Psoas muscle (tissue), 8 donors: ENCODE measurements around the gene IZUMO4. TPM values are rescaled to one million over a fixed set of nuclear protein-coding genes. Genes with fewer than 3 reads are reported as not detected.

Experiments used
- ATAC-seq, 4 donors: fragments of 200-7000 bp; cut with Tn5 transposase; one replicate each; pipeline ENCODE4 v1.9.1; 2020; ENCODE audit warnings: moderate library complexity in 3 of 4, mild to moderate bottlenecking in 2 of 4
- DNase-seq, 2 donors: peaks; one replicate each; pipeline ENCODE4 v3.0.0-alpha.2; 2020
- H3K27ac ChIP-seq: fragments of 200-600 bp; one replicate; pipeline ENCODE4 v1.8.0; 2022
- H3K27me3 ChIP-seq, 3 donors: fragments of 200-600 bp in 1 of 3; one replicate each; pipeline versions ENCODE4 v1.6.1 to v1.8.0; 2013 to 2022; ENCODE audit warnings: low read length in 2 of 3, mild to moderate bottlenecking in 2 of 3, moderate library complexity in 1 of 3; ENCODE audit not compliant: insufficient read depth in 3 of 3
- H3K36me3 ChIP-seq, 2 donors: fragments of 200-600 bp in 1 of 2; one replicate each; pipeline versions ENCODE4 v1.6.1 to v1.8.0; 2013 to 2022; ENCODE audit warnings: low read depth in 1 of 2, mild to moderate bottlenecking in 1 of 2, moderate library complexity in 1 of 2; ENCODE audit not compliant: insufficient read depth in 1 of 2
- H3K4me1 ChIP-seq: fragments of 200-600 bp; one replicate; pipeline ENCODE4 v1.8.0; 2022
- H3K4me3 ChIP-seq: fragments of 200-600 bp; one replicate; pipeline ENCODE4 v1.8.0; 2022; ENCODE audit warnings: mild to moderate bottlenecking
- H3K9me3 ChIP-seq: fragments of 200-600 bp; one replicate; pipeline ENCODE4 v1.8.0; 2022
- WGBS, 3 donors: extraction: QIAGEN DNeasy Blood & Tissue Kit; methylation state at CpG; one replicate each; pipeline versions ENCODE4 v1.1.6 to v1.1.7; 2013; 5-methylcytosine and 5-hydroxymethylcytosine counted together
- intact Hi-C, 2 donors: fragments of 100-400 bp; cut with DNase I; formaldehyde crosslinking; loops; one replicate each; pipeline versions ENCODE4 v1.11.0 to v1.14.2; 2022
- polyA plus RNA-seq, 3 donors: library from polyadenylated mRNA; stranded (reverse); fragments of 200-250 nt; gene quantifications; one replicate each; pipeline ENCODE4 v1.2.3, GENCODE V29; 2013
- total RNA-seq, 4 donors: library from RNA; stranded (reverse); fragmentation: NEBNext Ultra II Directional in 2 of 4; extraction: Animal tissue kit (Norgen Biotek cat#: 25700) in 2 of 4; gene quantifications; one replicate each; pipeline versions ENCODE4 v1.2.1 to v1.2.4, GENCODE V29; 2021 to 2023
- TF ChIP-seq, protein P1 (sequence below): fragments of 200-600 bp; IDR thresholded peaks from one replicate; pipeline ENCODE4 v1.8.0; 2022; ENCODE audit warnings: antibody characterized with exemption
- donor health status: healthy with polysubstance abuse.
- donor health status: DM: no; HTN: no; CAD: no; lungs with moderate emphysema.
- donor health status: Bipolar disorder and iron deficiency.
- donor health status: healthy.
- donor health status: DM: yes; HTN: yes; CAD: no.
- donor health status: DM: no; HTN: no; CAD: no.
- donor health status: DM: no; HTN: no; CAD: no.
- donor health status: DM: yes; HTN: yes; CAD: no.

The IZUMO4 gene
- total and polyA plus RNA-seq, 7 donors = 0.69 to 3.0 (median 1.6) TPM

- Histone ChIP-seq H3K27me3 (no peaks in the 10 kb centered on the region), H3K36me3 (peaks cover 0 to 40% of the 10 kb centered on the region in 2 donors), H3K9me3 (no peaks in the 10 kb centered on the region), H3K27ac (peak overlapping the region; percentile 47), H3K4me3 (peak overlapping the region; percentile 64), H3K4me1 (peaks cover 16% of the 10 kb centered on the region)
- ATAC-seq (no peak), DNase-seq (no peak)
- intact Hi-C loops = no loop called here
- 22 to 25% (median 23%) methylated on average over 25 to 30 of the region's 30 CpGs for WGBS, 3 donors
- TF ChIP-seq, protein P1, sequence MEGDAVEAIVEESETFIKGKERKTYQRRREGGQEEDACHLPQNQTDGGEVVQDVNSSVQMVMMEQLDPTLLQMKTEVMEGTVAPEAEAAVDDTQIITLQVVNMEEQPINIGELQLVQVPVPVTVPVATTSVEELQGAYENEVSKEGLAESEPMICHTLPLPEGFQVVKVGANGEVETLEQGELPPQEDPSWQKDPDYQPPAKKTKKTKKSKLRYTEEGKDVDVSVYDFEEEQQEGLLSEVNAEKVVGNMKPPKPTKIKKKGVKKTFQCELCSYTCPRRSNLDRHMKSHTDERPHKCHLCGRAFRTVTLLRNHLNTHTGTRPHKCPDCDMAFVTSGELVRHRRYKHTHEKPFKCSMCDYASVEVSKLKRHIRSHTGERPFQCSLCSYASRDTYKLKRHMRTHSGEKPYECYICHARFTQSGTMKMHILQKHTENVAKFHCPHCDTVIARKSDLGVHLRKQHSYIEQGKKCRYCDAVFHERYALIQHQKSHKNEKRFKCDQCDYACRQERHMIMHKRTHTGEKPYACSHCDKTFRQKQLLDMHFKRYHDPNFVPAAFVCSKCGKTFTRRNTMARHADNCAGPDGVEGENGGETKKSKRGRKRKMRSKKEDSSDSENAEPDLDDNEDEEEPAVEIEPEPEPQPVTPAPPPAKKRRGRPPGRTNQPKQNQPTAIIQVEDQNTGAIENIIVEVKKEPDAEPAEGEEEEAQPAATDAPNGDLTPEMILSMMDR = no peak
Measured at GRCh38 chr19:2097203-2097885, 629 bp downstream of the IZUMO4 start.

DNA sequence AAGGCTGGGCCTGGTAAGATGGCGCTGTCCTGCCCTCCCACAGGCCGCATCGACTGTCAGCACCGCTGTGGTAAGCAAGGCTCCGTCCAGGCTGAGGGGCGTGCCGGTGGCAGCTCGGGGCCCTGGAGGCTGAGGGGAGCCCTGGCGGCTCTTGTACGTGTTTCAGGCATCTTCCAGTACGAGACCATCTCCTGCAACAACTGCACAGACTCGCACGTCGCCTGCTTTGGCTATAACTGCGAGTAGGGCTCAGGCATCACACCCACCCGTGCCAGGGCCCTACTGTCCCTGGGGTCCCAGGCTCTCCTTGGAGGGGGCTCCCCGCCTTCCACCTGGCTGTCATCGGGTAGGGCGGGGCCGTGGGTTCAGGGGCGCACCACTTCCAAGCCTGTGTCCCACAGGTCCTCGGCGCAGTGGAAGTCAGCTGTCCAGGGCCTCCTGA is 1.2 kb downstream of the IZUMO4 start:
- DNase-seq (no peak), ATAC-seq (no peak)
- TF ChIP-seq, protein P1 = no peak
- Histone ChIP-seq H3K4me3 (no peak overlapping the region), H3K4me1 (peaks cover 16% of the 10 kb centered on the region), H3K9me3 (no peaks in the 10 kb centered on the region), H3K27ac (no peak overlapping the region), H3K27me3 (no peaks in the 10 kb centered on the region), H3K36me3 (peaks cover 0 to 41% of the 10 kb centered on the region in 2 donors)
- intact Hi-C loops = no loop called here
- WGBS, 3 donors = 76 to 81% (median 81%) methylated on average over 23 of the region's 23 CpGs

DNA sequence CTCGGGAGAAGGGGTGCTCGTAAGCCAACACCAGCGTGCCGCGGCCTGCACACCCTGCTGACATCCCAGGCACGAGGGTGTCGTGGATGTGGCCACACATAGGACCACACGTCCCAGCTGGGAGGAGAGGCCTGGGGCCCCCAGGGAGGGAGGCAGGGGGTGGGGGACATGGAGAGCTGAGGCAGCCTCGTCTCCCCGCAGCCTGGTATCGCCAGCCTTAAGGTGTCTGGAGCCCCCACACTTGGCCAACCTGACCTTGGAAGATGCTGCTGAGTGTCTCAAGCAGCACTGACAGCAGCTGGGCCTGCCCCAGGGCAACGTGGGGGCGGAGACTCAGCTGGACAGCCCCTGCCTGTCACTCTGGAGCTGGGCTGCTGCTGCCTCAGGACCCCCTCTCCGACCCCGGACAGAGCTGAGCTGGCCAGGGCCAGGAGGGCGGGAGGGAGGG is 2.4 kb downstream of the IZUMO4 start:
- Histone ChIP-seq H3K9me3 (no peaks in the 10 kb centered on the region), H3K27ac (no peak overlapping the region), H3K27me3 (no peaks in the 10 kb centered on the region), H3K36me3 (peaks cover 0 to 43% of the 10 kb centered on the region in 2 donors), H3K4me3 (no peak overlapping the region), H3K4me1 (peaks cover 10% of the 10 kb centered on the region)
- intact Hi-C loops = no loop called here
- ATAC-seq (no peak), DNase-seq (no peak)
- TF ChIP-seq, protein P1 = no peak
- WGBS, 3 donors = 66 to 74% (median 67%) methylated on average over 15 to 16 of the region's 16 CpGs

GRCh38 chr19:2099937-2100718 is 3.4 kb downstream of the IZUMO4 start:
- no peaks in the 10 kb centered on the region for H3K9me3 ChIP-seq
- TF ChIP-seq, protein P1 = no peak
- 80 to 84% (median 81%) methylated on average over 39 of the region's 39 CpGs for WGBS, 3 donors
- DNase-seq (no peak), ATAC-seq (no peak)
- H3K27ac ChIP-seq = no peak overlapping the region
- no peak overlapping the region for H3K4me3 ChIP-seq
- H3K36me3 ChIP-seq = peaks cover 0 to 49% of the 10 kb centered on the region in 2 donors
- H3K4me1 ChIP-seq = peaks cover 9% of the 10 kb centered on the region
- intact Hi-C loops = loop anchor here in 1 of 2 donors (5.0 kb wide), 1 partner anchor 47 kb away; no protein-coding TSS in a partner anchor
- no peaks in the 10 kb centered on the region for H3K27me3 ChIP-seq
